GM12878 (cell line): Measurements from ENCODE around the gene GSE1. TPM values are rescaled to one million over a fixed set of nuclear protein-coding genes. Genes with fewer than 3 reads are reported as not detected.

Experiments used
- ATAC-seq: fragments of 200-7000 bp; cut with Tn5 transposase; 3 replicates; pipeline ENCODE4 v1.9.1; 2020; ENCODE audit warnings: mild to moderate bottlenecking, moderate library complexity
- BruUV-seq: library from RNA; stranded (reverse); fragments of 400-500 nt; replicated peaks from 2 replicates; lab custom pipeline; 2021; lab: Mats Ljungman, UMichigan
- CTCF ChIA-PET: fragments of 300-600 bp; sonication (Branson Sonifier 250); formaldehyde crosslinking; extraction: SDS; loops from one replicate; lab custom pipeline; 2021; ENCODE audit warnings: inconsistent platforms; lab: Yijun Ruan, JAX
- POLR2A ChIA-PET: fragments of 350-600 bp; formaldehyde crosslinking; extraction: SDS; loops from one replicate; lab custom pipeline; 2021; ENCODE audit warnings: inconsistent platforms; lab: Charles Lee
- RAD21 ChIA-PET: fragments of 300-600 bp; sonication (Branson Sonifier 250); formaldehyde crosslinking; loops from one replicate; lab custom pipeline; 2023; ENCODE audit warnings: antibody characterized with exemption; ENCODE audit not compliant: unreplicated experiment; lab: Charles Lee
- SMC1A ChIA-PET: fragments of 300-600 bp; sonication (Branson Sonifier 250); formaldehyde crosslinking; loops from one replicate; lab custom pipeline; 2023; ENCODE audit not compliant: unreplicated experiment, uncharacterized antibody; lab: Charles Lee
- DNase-seq: peaks from one replicate; pipeline ENCODE4 v3.0.0-alpha.2; 2011; ENCODE audit warnings: low read depth, low spot score
- FAIRE-seq: peaks from 3 replicates; lab custom pipeline; 2011; peaks lifted over from hg19 to GRCh38; lab: Jason Lieb, UNC
- H2AFZ ChIP-seq: 2 replicates; pipeline ENCODE4 v1.6.0; 2011; ENCODE audit warnings: low read depth, low read length, control low read depth; ENCODE audit not compliant: control insufficient read depth
- H3K27ac ChIP-seq: 2 replicates; pipeline ENCODE4 v1.5.1; 2011; ENCODE audit warnings: control low read depth; ENCODE audit not compliant: control insufficient read depth, insufficient read depth
- H3K27me3 ChIP-seq, 2 experiments: replicated peaks in 1 of 2; 2 replicates each; pipeline versions ENCODE4 v1.6.0 to v1.6.1; 2011; ENCODE audit warnings: low read length in 1 of 2; ENCODE audit not compliant: control insufficient read depth in 2 of 2, insufficient read depth in 2 of 2
- H3K36me3 ChIP-seq, 2 experiments: 2 replicates each; pipeline ENCODE4 v1.5.1; 2011; ENCODE audit warnings: low read length in 1 of 2; ENCODE audit not compliant: control insufficient read depth in 2 of 2, insufficient read depth in 2 of 2
- H3K4me1 ChIP-seq: 2 replicates; pipeline ENCODE4 v1.6.1; 2011; ENCODE audit warnings: mild to moderate bottlenecking, low read length, moderate library complexity, mixed read lengths; ENCODE audit not compliant: control insufficient read depth, insufficient read depth
- H3K4me2 ChIP-seq: 2 replicates; pipeline ENCODE4 v1.6.0; 2011; ENCODE audit warnings: control low read depth; ENCODE audit not compliant: control insufficient read depth, insufficient read depth
- H3K4me3 ChIP-seq: fragments of 200-600 bp; sonication (generic); 2 replicates; pipeline ENCODE4 v1.5.1; 2016
- H3K79me2 ChIP-seq: 2 replicates; pipeline ENCODE4 v1.6.0; 2011; ENCODE audit warnings: low read length; ENCODE audit not compliant: control insufficient read depth, insufficient read depth
- H3K9ac ChIP-seq: 2 replicates; pipeline ENCODE4 v1.8.0; 2011; ENCODE audit warnings: low read length, control low read depth, mixed read lengths; ENCODE audit not compliant: control insufficient read depth, insufficient read depth
- H3K9me3 ChIP-seq: replicated peaks from 3 replicates; pipeline ENCODE4 v1.5.1; 2011; ENCODE audit warnings: mild to moderate bottlenecking, low read length; ENCODE audit not compliant: control insufficient read depth, insufficient read depth
- H4K20me1 ChIP-seq: 2 replicates; pipeline ENCODE4 v1.6.0; 2011; ENCODE audit not compliant: control insufficient read depth, insufficient read depth
- POLR2A ChIP-seq: IDR thresholded peaks from 2 replicates; pipeline ENCODE4 v1.6.1; 2011; ENCODE audit warnings: low read depth, mild to moderate bottlenecking, low read length
- ZBTB11 ChIP-seq: fragments of 450-650 bp; formaldehyde crosslinking; IDR thresholded peaks from 2 replicates; pipeline ENCODE4 v1.5.0; 2022; ENCODE audit warnings: mild to moderate bottlenecking, missing genetic modification characterization
- WGBS: methylation state at CpG from one replicate; pipeline ENCODE4 v1.1.6; 2016; ENCODE audit warnings: low lambda C conversion rate; ENCODE audit not compliant: insufficient replicate concordance, insufficient coverage; ENCODE audit errors: missing lambda C conversion rate; 5-methylcytosine and 5-hydroxymethylcytosine counted together
- in situ Hi-C: fragments of 300-500 bp; cut with MboI; formaldehyde crosslinking; loops from 9 replicates; pipeline ENCODE4 v1.14.3; 2018; ENCODE audit warnings: mixed read lengths
- intact Hi-C: fragments of 100-400 bp; cut with micrococcal nuclease; formaldehyde crosslinking; loops from one replicate; pipeline ENCODE4 v1.14.2; 2022; ENCODE audit not compliant: unreplicated experiment
- polyA plus RNA-seq, 11 experiments: library from polyadenylated mRNA; depleted of rRNA in 4 of 11; unstranded in 6 of 11; stranded (reverse) in 5 of 11; fragments of >200 nt; fragmentation: Nextera tagmentation in 4 of 11; fragmentation: Illumina TruSeq in 1 of 11; extraction: Ambion mirVana in 4 of 11; extraction: Trizol in 1 of 11; gene quantifications; 1 replicate in 1 of 11; 2 replicates in 10 of 11; pipeline versions ENCODE4 v1.2.1 to v1.2.3, GENCODE V29; 2011 to 2016; ENCODE audit warnings: inconsistent platforms in 2 of 11, missing spikeins in 2 of 11, low read depth in 1 of 11
- total RNA-seq, 4 experiments: library from RNA; depleted of rRNA in 3 of 4; stranded (reverse); fragments of >200 nt in 3 of 4; fragmentation: Illumina TruSeq in 1 of 4; extraction: Trizol in 1 of 4; gene quantifications; 2 replicates each; pipeline versions ENCODE4 v1.2.1 to v1.2.3, GENCODE V29; 2013 to 2021

Gene GSE1
- total and polyA plus RNA-seq, 10 of the 15 experiments (the other 5 are each of a cell fraction or from before 2014, with no cell fraction given), result 4.6 to 58.7 (median 18.2) TPM

GRCh38 chr16:85668676-85669424 is 55.7 kb downstream of the GSE1 start:
- FAIRE-seq, result no peak
- Histone ChIP-seq H3K4me2 (no peak overlapping the region), H3K4me1 (no peaks in the 10 kb centered on the region), H4K20me1 (no peaks in the 10 kb centered on the region)
- TF ChIP-seq ZBTB11 (CRISPR knock-in tag) (no peak), POLR2A (0 out of 2 replicates have a peak, but pooled peaks have one; percentile 14)
- TF ChIP-seq, all 136 proteins: peak for 1
- ChIA-PET CTCF (interaction anchor here (0.9 kb wide), 1 partner anchor 9 kb away, joined by 3 read pairs; no protein-coding TSS in a partner anchor), SMC1A (no interaction called here), RAD21 (no interaction called here), POLR2A (no interaction called here)
- 98% methylated on average over 10 of the region's 10 CpGs for whole genome bisulfite sequencing
- intact Hi-C loops (no loop called here), in situ Hi-C loops (no loop called here)
- Histone ChIP-seq H3K79me2 (no peaks in the 10 kb centered on the region), H3K9me3 (no peaks in the 10 kb centered on the region), H3K27ac (no peak overlapping the region), H3K27me3 (no peaks in the 10 kb centered on the region), H3K4me3 (no peak overlapping the region), H2AFZ (no peak overlapping the region), H3K36me3 (peaks cover 48 to 49% of the 10 kb centered on the region in 2 experiments), H3K9ac (no peak overlapping the region)
- BruUV-seq, result no TSS peak
- ATAC-seq, result no peak
- no peak for DNase-seq
